Activated CD8-positive, alpha-beta memory T cell treated with anti-CD3 and anti-CD28 coated beads, Interleukin-2, amount 50 U/mL, for 48 hours (primary cell): ENCODE measurements around the gene SYDE1.

Source experiments
- DNase-seq: peaks from one replicate; pipeline ENCODE4 v3.0.0-alpha.2; 2020

SYDE1 gene

DNA sequence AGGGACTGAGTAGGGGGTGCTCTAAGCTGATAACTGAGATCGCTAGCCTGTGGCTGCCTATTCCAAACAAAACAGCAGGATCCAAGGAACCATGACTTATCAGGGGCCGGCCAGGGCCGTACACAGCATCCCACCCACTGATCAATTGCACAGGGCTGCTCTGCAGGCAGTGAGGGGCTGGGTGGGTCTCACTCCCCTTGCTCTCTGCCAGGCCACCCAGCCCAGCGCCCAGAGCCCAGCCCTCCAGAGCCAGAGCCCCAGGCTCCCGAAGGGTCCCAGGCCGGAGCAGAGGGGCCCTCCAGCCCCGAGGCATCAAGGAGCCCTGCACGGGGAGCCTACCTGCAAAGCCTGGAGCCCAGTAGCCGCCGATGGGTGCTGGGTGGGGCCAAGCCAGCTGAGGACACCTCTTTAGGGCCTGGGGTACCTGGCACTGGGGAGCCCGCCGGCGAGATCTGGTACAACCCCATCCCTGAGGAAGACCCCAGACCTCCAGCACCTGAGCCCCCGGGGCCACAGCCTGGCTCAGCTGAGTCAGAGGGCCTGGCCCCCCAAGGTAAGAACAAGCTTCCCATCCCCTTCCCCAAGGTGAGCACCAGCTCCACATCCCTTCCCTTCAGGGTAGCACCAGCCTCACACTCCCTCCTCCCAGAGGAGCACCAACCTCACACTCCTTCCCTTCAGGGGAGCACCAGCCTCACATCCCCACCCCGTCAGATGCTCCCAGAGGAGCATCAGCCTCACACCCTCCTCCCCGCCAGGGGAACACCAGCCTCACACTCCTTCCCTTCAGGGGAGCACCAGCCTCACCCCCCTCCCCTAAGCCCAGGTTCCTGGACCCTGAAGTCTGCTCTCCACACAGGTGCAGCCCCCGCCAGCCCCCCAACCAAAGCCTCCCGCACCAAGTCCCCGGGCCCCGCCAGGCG, 1.9 kb downstream of the SYDE1 start:
- DNase-seq = no peak

DNA sequence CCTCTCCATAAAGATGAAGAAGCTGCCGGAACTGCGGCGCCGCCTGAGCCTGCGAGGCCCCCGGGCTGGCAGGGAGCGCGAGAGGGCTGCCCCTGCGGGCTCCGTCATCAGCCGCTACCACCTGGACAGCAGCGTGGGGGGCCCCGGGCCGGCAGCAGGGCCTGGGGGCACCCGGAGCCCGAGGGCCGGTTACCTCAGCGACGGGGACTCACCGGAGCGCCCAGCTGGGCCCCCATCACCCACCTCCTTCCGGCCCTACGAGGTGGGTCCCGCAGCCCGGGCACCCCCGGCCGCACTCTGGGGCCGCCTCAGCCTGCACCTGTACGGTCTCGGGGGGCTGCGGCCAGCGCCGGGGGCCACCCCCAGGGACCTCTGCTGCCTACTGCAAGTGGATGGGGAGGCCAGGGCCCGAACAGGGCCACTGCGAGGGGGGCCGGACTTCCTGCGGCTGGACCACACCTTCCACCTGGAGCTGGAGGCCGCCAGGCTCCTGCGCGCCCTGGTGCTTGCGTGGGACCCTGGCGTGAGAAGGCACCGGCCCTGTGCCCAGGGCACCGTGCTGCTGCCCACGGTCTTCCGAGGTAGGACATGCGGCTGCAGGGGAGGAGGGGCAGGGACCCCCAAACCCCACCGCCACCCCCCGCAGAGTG, 2.7 kb downstream of the SYDE1 start:
- no peak for DNase-seq

- no peak for DNase-seq
Measured at GRCh38 chr19:15110418-15110815, 3.2 kb downstream of the SYDE1 start.

DNA sequence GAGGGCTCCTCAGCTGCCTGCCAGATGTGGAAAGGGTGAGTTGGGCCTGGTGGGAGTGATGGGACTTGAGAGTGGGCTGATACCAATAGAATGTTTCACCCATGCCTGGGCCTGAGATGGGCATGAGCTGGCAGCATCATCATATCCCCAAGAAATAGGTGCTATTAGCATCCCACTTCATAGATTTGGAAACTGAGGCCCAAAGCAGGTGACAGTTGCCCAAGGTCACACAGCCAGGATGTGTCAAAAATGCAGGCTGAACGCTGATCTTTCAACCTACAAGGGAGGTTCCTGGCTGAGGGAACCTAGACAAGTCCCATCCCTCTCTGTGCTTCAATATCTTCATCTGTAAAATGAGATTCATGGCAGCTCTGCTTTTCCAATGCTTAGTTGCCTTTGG, 4.6 kb downstream of the SYDE1 start:
- no peak for DNase-seq

GRCh38 chr19:15112385-15112784, 5.2 kb downstream of the SYDE1 start:
- DNase-seq = no peak

- no peak for DNase-seq
Measured at GRCh38 chr19:15113245-15114152, 6.3 kb downstream of the SYDE1 start.

DNA sequence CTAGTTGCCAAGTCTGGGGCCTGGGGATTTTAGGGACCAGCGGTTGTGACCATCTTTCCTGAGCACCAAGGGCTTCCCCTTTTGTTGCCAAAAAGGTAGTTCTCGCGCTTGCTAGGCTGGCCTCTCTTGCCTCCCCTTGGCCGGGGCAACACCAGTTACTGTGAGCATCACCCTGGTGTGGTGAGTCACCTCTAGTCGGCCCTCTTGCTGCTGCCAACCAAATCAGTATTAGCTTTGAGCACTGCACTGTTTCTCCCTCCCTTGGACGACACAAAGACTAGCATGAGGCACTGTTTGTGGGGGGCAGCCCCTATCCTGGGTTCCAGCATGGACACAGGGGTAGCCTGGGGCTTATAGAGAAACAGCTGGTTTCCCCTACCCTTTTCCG, 6.9 kb downstream of the SYDE1 start:
- no peak for DNase-seq

GRCh38 chr19:15115080-15115479, 7.9 kb downstream of the SYDE1 start:
- DNase-seq = no peak

DNA sequence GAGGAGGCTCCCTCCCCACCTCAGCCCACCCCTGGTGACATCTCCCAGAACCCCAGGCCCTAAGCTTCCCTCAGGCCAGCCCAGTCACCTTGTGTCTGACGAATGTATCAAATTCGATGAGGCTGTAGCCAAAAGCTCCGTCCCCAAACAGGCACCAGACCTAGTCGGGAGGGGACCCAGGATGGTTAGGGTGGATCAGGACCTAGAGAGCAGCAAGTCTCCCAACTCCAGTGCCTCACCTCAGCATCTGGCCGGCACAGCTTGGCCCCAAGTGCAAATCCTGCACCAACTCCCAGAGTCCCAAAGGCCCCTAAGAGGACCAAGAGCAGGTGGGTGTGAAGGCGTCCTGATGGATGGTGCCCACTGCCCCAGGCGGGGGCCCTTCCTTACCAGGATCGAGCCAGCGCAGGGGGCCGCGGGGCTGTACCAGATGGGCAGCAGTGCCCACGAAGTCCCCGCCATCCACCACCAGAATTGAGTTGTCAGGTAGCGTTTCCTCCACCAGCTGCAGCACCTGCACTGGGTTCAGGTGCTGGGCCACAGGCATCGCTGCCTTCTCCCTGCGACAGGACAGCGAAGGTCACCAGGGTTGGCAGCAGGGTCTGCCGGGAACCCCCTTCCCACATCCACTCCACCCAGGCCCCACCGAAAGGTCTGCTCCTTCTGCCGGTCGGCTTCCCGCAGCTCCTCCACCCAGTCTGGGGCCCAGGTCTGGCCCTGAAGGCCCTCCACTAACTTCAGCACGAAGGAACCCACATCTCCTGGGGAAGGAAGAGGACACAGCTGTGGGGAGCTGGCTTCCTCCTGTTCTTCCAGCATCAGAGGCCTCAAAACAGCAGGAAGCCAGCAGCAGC, 8.8 kb downstream of the SYDE1 start:
- DNase-seq = no peak

DNA sequence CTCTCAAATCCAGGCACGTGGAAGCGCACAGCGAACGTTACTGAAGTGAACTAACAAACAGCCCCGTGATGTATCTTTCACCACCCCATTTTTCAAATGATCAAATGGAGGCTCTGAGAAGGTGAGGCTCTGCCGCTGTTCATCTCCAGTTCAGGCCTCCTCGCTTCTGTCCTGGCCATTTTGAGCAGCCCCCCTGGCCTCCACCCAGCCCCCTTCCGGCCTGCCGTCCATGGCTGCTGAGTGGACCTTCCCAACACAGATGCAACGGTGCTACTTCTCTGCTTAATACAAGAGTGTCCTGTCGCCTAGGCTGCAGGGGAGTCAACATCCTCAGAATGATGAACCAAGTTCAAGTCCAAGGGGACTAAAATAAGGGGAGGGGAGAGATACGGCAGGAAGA, 9.7 kb downstream of the SYDE1 start:
- no peak for DNase-seq

DNA sequence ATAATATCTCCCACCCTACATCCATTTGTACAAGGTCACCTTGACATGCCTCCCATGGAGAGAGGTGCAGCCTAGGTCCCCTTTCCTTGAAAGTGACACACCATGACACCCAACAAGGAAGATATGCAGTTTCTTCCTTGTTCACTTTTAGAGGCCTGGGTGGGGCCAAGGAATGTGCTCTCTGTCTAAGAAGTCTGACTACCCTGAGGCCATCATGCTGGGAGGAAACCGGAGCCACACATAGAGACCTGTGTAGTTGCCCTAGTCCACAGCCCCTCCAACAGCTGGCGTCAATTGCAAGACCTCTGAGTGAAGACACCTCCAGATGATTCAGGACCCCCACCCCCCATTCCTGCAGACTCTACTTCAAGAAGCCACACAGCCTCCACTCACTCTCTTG, 11.0 kb downstream of the SYDE1 start:
- DNase-seq = no peak

DNA sequence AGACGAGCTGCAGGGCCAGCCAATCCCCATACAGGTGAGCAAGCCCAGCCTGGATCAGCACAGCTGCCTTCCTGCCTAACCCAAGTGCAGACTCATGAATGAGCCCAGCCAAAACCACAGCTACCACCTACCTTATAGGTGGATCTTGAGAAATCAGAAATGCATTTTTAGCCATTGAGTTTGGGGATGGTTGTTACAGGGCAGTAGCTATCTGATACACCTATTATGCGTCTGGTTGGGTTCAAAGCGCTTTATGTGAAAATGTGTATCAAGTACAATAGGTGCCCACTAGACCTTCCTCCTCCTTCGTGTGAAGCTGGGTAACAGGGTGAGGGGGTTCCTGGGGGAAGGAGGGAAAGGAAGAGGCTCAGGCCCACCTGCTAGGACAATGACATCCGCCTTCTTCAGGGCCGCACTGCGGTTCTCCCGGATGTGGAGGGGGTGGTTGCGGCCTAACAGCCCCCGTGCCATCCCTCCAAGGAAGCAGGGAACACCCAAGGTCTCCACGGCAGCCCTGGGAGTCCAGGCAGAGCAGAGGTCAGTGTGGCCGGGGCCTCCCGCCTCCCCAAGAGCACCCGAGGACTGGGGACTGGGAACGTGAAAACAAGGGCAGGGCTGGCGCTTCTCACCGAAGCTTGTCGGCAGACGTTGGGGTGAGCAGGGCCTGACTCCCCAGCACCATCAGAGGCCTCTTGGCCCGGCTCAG, 11.7 kb downstream of the SYDE1 start:
- no peak for DNase-seq

- DNase-seq = no peak
Measured at GRCh38 chr19:15120135-15121026, 13.2 kb downstream of the SYDE1 start.

GRCh38 chr19:15122331-15123030, 15.3 kb downstream of the SYDE1 start:
- no peak for DNase-seq

GRCh38 chr19:15123031-15123890, 16.1 kb downstream of the SYDE1 start:
- no peak for DNase-seq

DNA sequence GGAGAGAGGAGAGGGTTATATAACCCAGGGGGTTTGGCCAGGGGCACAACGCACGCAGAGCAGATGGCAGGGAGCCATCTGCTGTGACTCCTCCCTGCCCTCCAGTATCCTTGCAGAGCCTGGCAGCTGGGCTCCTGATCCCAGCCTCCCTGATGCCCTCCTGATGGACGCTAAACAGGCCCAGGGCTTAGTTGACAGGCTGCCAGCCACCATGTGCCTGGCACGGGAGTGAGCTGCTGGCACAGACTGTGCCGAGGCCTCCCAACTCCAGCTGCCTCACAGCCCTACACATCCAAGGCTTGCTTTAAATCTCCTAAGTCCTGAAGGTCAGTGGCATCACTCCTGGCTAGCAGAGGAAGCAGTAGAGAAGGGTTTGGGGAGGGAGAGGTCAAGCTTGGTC, 16.7 kb downstream of the SYDE1 start:
- DNase-seq = no peak

DNA sequence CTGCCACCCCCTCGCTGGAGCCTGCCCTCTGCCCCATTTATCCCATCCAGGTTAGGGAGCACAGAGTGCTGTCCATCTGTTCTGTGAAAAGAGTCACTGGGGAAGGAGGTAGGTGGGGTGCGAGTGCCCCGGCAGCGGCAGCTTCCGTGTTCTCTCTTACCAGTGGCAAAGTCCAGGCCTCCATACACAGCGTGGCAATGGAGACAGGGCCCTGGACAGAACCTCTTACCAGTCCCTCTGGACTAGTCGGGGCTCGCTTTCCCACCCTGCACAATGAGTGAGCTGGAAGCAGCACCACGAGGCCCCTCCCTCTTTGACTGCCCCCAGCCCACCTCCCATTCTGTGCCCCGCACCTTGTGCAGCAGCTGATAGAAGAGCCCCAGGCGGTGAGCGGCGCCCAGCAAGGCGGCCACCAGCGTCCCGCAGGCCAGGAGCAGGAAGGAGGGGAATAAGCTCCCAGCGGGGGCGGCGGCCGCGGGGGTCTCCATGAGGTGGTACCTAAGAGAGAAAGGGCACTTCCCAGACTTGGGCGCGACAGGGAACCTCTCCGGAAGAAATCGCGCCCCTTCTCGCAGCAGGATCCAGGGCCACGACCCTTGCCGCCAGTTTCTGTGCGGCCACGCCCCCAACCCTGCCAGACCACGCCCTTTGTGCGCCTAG, 17.5 kb downstream of the SYDE1 start:
- no peak for DNase-seq
